Activated CD4-positive, CD25-positive, alpha-beta regulatory T cell (primary cell): ENCODE data around the gene C1orf52.

ENCODE experiments used
- DNase-seq, 4 experiments: peaks; one replicate each; lab custom pipeline; 2025; lab: John Stamatoyannopoulos, UW

C1orf52 gene

GRCh38 chr1:85259118-85259911, at the start of gene C1orf52:
C1orf52 (minus strand) TSS chr1:85259662; CDS start chr1:85259633, 29 bp downstream.
- DNase-seq, result peak; percentile 93 to 98 (median 96)

- DNase-seq, result no peak
Measured at GRCh38 chr1:85308833-85309350, 49.4 kb upstream of the C1orf52 start.

- DNase-seq, result peak; percentile 10 to 29 (median 22)
Measured at GRCh38 chr1:85307987-85308832, 48.7 kb upstream of the C1orf52 start.

- DNase-seq, result no peak
Measured at GRCh38 chr1:85306236-85306635, 46.8 kb upstream of the C1orf52 start.

- no peak for DNase-seq
Measured at GRCh38 chr1:85303440-85304162, 44.1 kb upstream of the C1orf52 start.

- DNase-seq, result no peak
Measured at GRCh38 chr1:85300140-85300539, 40.7 kb upstream of the C1orf52 start.

- peak in 1 of 4 experiments; percentile 15 for DNase-seq
Measured at GRCh38 chr1:85297855-85298629, 38.6 kb upstream of the C1orf52 start.

GRCh38 chr1:85297538-85297854, 38.0 kb upstream of the C1orf52 start:
- no peak for DNase-seq

GRCh38 chr1:85296980-85297379, 37.5 kb upstream of the C1orf52 start:
- DNase-seq, result no peak

- no peak for DNase-seq
Measured at GRCh38 chr1:85295654-85296053, 36.2 kb upstream of the C1orf52 start.

- DNase-seq, result no peak
Measured at GRCh38 chr1:85295006-85295431, 35.6 kb upstream of the C1orf52 start.

- no peak for DNase-seq
Measured at GRCh38 chr1:85290826-85291225, 31.4 kb upstream of the C1orf52 start.

- no peak for DNase-seq
Measured at GRCh38 chr1:85289848-85290335, 30.4 kb upstream of the C1orf52 start.

- no peak for DNase-seq
Measured at GRCh38 chr1:85289207-85289847, 29.9 kb upstream of the C1orf52 start.

GRCh38 chr1:85284202-85284601, 24.7 kb upstream of the C1orf52 start:
- DNase-seq, result no peak

- DNase-seq, result no peak
Measured at GRCh38 chr1:85283475-85284199, 24.2 kb upstream of the C1orf52 start.

- DNase-seq, result no peak
Measured at GRCh38 chr1:85282424-85282823, 23.0 kb upstream of the C1orf52 start.

GRCh38 chr1:85280636-85281035, 21.2 kb upstream of the C1orf52 start:
- no peak for DNase-seq

- no peak for DNase-seq
Measured at GRCh38 chr1:85279458-85280080, 20.1 kb upstream of the C1orf52 start.
